DND-41 (cell line): Measurements from ENCODE around the gene TRIM40.

Experiments
- ATAC-seq: fragments of 200-7000 bp; cut with Tn5 transposase; 3 replicates; pipeline ENCODE4 v1.9.1; 2021; ENCODE audit warnings: low read depth; ENCODE audit not compliant: insufficient read depth
- DNase-seq: peaks from one replicate; pipeline ENCODE4 v3.0.0-alpha.2; 2020
- H2AFZ ChIP-seq: 2 replicates; pipeline ENCODE4 v1.6.0; 2012; ENCODE audit warnings: low read depth, low read length
- H3K27ac ChIP-seq: 2 replicates; pipeline ENCODE4 v1.5.1; 2012; ENCODE audit warnings: low read length, inconsistent platforms
- H3K27me3 ChIP-seq: fragments of 200-600 bp; sonication (generic); 2 replicates; pipeline ENCODE4 v1.6.0; 2012; ENCODE audit warnings: low read length, mild to moderate bottlenecking, inconsistent platforms; ENCODE audit not compliant: insufficient read depth, poor library complexity
- H3K36me3 ChIP-seq: 2 replicates; pipeline ENCODE4 v1.5.1; 2012; ENCODE audit warnings: low read length, inconsistent platforms; ENCODE audit not compliant: insufficient read depth
- H3K4me1 ChIP-seq: 2 replicates; pipeline ENCODE4 v1.5.1; 2012; ENCODE audit warnings: mild to moderate bottlenecking, low read length; ENCODE audit not compliant: insufficient read depth
- H3K4me2 ChIP-seq: 2 replicates; pipeline ENCODE4 v1.6.0; 2012; ENCODE audit warnings: mild to moderate bottlenecking, moderate library complexity, low read length, inconsistent platforms; ENCODE audit not compliant: insufficient read depth
- H3K4me3 ChIP-seq, 2 experiments: fragments of 200-600 bp in 1 of 2; shearing (Covaris generic) in 1 of 2; 2 replicates each; pipeline ENCODE4 v1.5.1; 2012 to 2016; ENCODE audit warnings: inconsistent platforms in 2 of 2, low read length in 2 of 2, mild to moderate bottlenecking in 2 of 2, low read depth in 1 of 2, moderate library complexity in 1 of 2
- H3K79me2 ChIP-seq: 2 replicates; pipeline ENCODE4 v1.6.0; 2012; ENCODE audit warnings: low read length, inconsistent platforms; ENCODE audit not compliant: insufficient read depth
- H3K9ac ChIP-seq: 2 replicates; pipeline ENCODE4 v1.6.0; 2012; ENCODE audit warnings: low read depth, mild to moderate bottlenecking, inconsistent platforms, low read length, moderate library complexity
- H3K9me3 ChIP-seq: 2 replicates; pipeline ENCODE4 v1.5.1; 2012; ENCODE audit warnings: low read length, moderate library complexity, mild to moderate bottlenecking, inconsistent platforms; ENCODE audit not compliant: insufficient read depth, severe bottlenecking
- H4K20me1 ChIP-seq: 2 replicates; pipeline ENCODE4 v1.6.0; 2012; ENCODE audit warnings: low read length; ENCODE audit not compliant: insufficient read depth
- EZH2 ChIP-seq: IDR thresholded peaks from 3 replicates; pipeline ENCODE4 v1.6.1; 2012; ENCODE audit warnings: borderline replicate concordance, low read depth, mild to moderate bottlenecking, moderate library complexity, low read length, inconsistent platforms; ENCODE audit not compliant: severe bottlenecking
- TF ChIP-seq, protein P1 (sequence below): IDR thresholded peaks from 2 replicates; pipeline ENCODE4 v1.5.1; 2012; ENCODE audit warnings: borderline replicate concordance, low read length, moderate library complexity, mild to moderate bottlenecking; ENCODE audit not compliant: poor library complexity, severe bottlenecking; ENCODE audit errors: extremely low read depth

Gene TRIM40

DNA sequence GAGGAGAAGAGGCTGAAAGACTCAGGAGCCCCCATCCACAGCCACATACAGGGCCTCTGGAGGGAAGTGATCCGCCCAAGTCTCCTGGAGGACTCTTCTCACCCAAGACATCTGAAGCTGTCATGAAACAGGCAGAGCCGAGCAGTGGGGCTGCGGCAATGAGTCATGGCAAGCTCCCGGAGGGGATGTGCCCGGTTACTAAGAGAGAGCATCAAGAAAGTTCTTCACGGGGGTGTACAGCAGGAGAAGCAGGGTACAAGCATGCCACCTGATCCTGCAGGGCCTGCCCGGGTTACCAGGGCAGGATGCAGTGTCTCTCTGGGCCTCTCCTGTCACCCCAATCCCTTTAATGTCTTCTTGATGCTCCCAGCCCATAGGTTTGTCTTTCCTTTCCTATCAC lies 56.1 kb downstream of the TRIM40 start:
- Histone ChIP-seq H3K4me2 (no peak overlapping the region), H3K9me3 (no peaks in the 10 kb centered on the region), H3K4me3 (no peak overlapping the region), H3K4me1 (no peaks in the 10 kb centered on the region), H3K27me3 (no peaks in the 10 kb centered on the region), H4K20me1 (peaks cover 8% of the 10 kb centered on the region; the same call in 1 of the 2 replicates), H2AFZ (no peak overlapping the region), H3K36me3 (peaks cover 86% of the 10 kb centered on the region), H3K79me2 (no peaks in the 10 kb centered on the region), H3K27ac (no peak overlapping the region), H3K9ac (no peak overlapping the region)
- ATAC-seq (no peak), DNase-seq (no peak)
- TF ChIP-seq EZH2, result no peak

DNA sequence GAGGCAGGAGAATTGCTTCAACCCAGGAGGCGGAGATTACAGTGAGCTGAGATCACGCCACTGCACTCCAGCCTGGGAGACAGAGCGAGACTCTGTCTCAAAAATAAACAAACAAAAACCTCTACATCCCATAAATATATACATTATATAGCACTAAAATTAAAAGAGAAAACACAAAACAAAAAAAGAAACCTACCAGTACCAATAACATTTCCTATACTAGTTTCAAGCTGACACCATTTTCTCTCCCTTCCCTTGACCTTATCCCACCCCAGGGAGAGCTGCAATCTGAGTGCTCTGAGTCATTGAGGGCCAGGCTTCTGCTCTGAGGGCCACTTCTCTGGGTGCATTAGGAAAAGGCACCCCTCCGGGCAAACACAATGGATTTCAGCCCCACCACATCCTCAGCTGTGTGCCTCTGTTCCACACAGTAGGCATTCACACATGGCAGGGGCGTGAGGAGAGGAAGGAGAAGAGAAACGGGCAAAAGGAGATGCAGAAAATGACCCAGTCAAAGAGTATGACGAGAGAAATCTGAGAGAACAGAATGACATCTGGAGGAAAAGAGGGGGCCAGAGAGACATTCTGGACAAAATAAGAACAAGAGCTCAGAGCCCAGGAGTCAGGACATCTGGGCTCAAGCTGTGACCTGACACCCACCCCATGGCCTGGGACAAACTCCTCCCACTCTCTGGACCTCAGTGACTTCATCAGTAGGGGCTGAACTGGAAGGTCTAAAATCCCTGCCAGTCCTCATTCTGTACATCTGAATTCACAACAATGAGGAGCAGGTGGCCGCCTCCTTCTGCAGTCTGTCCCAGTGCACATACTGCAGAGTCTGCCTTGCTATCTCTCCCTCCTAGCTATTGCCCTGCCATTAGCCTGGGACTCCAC lies 59.1 kb downstream of the TRIM40 start:
- Histone ChIP-seq H3K4me2 (no peak overlapping the region), H4K20me1 (peaks cover 26% of the 10 kb centered on the region)
- no peak for ATAC-seq

DNA sequence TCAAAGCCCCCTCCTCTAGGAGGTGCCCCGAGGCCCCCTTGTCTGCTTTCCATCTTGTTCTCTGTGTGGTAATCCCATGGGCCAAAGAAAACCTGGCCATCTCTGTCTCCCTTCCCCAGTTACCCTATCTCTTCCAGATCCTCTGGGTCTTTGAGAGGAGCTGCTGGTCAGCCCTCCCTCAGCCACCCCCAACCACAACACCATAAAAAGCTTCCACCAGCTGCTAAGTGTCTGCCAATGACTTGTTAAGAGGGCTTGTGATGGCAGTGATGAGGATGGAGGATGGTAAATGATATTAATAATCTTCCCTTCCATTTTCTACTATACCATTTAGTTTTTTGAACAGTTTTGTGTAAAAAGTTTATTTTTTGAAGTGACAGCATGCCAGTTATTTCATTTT lies 60.0 kb downstream of the TRIM40 start:
- Histone ChIP-seq H3K79me2 (peaks cover 13% of the 10 kb centered on the region), H3K4me1 (no peaks in the 10 kb centered on the region), H3K4me2 (no peak overlapping the region), H3K4me3 (no peak overlapping the region), H4K20me1 (peaks cover 35% of the 10 kb centered on the region), H3K9me3 (no peaks in the 10 kb centered on the region), H3K9ac (no peak overlapping the region), H3K27ac (no peak overlapping the region), H2AFZ (no peak overlapping the region), H3K27me3 (no peaks in the 10 kb centered on the region), H3K36me3 (peaks cover 87% of the 10 kb centered on the region)
- no peak for TF ChIP-seq EZH2
- TF ChIP-seq, protein P1, sequence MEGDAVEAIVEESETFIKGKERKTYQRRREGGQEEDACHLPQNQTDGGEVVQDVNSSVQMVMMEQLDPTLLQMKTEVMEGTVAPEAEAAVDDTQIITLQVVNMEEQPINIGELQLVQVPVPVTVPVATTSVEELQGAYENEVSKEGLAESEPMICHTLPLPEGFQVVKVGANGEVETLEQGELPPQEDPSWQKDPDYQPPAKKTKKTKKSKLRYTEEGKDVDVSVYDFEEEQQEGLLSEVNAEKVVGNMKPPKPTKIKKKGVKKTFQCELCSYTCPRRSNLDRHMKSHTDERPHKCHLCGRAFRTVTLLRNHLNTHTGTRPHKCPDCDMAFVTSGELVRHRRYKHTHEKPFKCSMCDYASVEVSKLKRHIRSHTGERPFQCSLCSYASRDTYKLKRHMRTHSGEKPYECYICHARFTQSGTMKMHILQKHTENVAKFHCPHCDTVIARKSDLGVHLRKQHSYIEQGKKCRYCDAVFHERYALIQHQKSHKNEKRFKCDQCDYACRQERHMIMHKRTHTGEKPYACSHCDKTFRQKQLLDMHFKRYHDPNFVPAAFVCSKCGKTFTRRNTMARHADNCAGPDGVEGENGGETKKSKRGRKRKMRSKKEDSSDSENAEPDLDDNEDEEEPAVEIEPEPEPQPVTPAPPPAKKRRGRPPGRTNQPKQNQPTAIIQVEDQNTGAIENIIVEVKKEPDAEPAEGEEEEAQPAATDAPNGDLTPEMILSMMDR, result no peak
- DNase-seq (no peak), ATAC-seq (no peak)

More for the DNA sequence above, 59.1 kb downstream of the TRIM40 start:
- Histone ChIP-seq H3K27me3 (no peaks in the 10 kb centered on the region), H3K4me1 (no peaks in the 10 kb centered on the region), H2AFZ (no peak overlapping the region), H3K4me3 (no peak overlapping the region), H3K79me2 (peaks cover 4% of the 10 kb centered on the region), H3K9me3 (no peaks in the 10 kb centered on the region), H3K27ac (no peak overlapping the region), H3K9ac (no peak overlapping the region), H3K36me3 (peaks cover 87% of the 10 kb centered on the region)
- DNase-seq, result no peak
- no peak for TF ChIP-seq EZH2
- TF ChIP-seq, protein P1, result no peak

DNA sequence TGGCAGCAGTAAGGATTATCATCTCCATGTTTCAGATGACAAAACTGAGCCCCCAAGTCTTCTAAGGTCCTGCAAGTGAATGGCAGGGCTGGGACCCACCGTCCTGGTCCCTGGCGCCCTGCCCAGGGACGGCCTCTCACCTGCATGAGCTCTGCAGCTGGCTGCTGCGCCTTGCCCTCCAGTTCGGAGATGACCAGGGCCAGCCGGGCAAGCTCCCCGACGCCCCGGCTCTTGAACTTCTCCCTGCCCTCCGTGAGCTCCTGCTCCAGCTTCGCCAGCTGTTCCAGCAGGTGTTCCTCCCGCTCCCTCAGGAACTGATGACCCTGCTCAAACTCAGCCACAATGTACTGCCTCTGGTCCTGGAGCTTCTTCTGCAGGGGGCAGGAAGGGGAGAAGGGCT lies 60.4 kb downstream of the TRIM40 start:
- Histone ChIP-seq H3K4me1 (no peaks in the 10 kb centered on the region), H3K27ac (no peak overlapping the region), H2AFZ (no peak overlapping the region), H4K20me1 (peaks cover 35% of the 10 kb centered on the region), H3K9me3 (no peaks in the 10 kb centered on the region), H3K79me2 (peaks cover 17% of the 10 kb centered on the region), H3K36me3 (peaks cover 87% of the 10 kb centered on the region), H3K9ac (no peak overlapping the region), H3K4me2 (no peak overlapping the region), H3K27me3 (no peaks in the 10 kb centered on the region), H3K4me3 (no peak overlapping the region)
- ATAC-seq (no peak), DNase-seq (no peak)
- TF ChIP-seq, protein P1, result no peak
- TF ChIP-seq EZH2, result no peak
